ENCODE results near the gene DGKZ. TPM values are rescaled to one million over a fixed set of nuclear protein-coding genes. Genes with fewer than 3 reads are reported as not detected.

Gene DGKZ
- total RNA-seq, 1 donor from 2014 or later, result 50.6 TPM

- no peaks in the 10 kb centered on the region for H3K27me3 Mint-ChIP-seq (ENCODE audit: low read depth)
- TF ChIP-seq CTCF (IDR thresholded peaks at IDR 0.05; ENCODE audit: unreplicated experiment), result no peak
- no peaks in the 10 kb centered on the region for H3K4me1 Mint-ChIP-seq
- no peaks in the 10 kb centered on the region for H3K9me3 Mint-ChIP-seq
- peaks cover 27% of the 10 kb centered on the region for H3K36me3 Mint-ChIP-seq
- H3K4me3 Mint-ChIP-seq, result no peak overlapping the region
- H3K27ac Mint-ChIP-seq, result no peak overlapping the region
- no peak for DNase-seq (ENCODE audit: low spot score in 2 of 2, unreplicated experiment in 2 of 2)
Observed at GRCh38 chr11:46402957-46403902, 56.0 kb downstream of the DGKZ start.

- Mint-ChIP-seq H3K9me3 (no peaks in the 10 kb centered on the region), H3K27ac (no peak overlapping the region)
Observed at GRCh38 chr11:46404476-46405017, 57.3 kb downstream of the DGKZ start.

GRCh38 chr11:46407635-46408034 lies 60.4 kb downstream of the DGKZ start:
- no peaks in the 10 kb centered on the region for H3K27me3 Mint-ChIP-seq (ENCODE audit: low read depth)
- H3K4me3 Mint-ChIP-seq, result no peak overlapping the region
- no peak for TF ChIP-seq CTCF (IDR thresholded peaks at IDR 0.05; ENCODE audit: unreplicated experiment)
- no peak for DNase-seq (ENCODE audit: low spot score in 2 of 2, unreplicated experiment in 2 of 2)
- no peak overlapping the region for H3K27ac Mint-ChIP-seq
- H3K36me3 Mint-ChIP-seq, result peaks cover 27% of the 10 kb centered on the region
- H3K4me1 Mint-ChIP-seq, result no peaks in the 10 kb centered on the region
- no peaks in the 10 kb centered on the region for H3K9me3 Mint-ChIP-seq

More at GRCh38 chr11:46404476-46405017, 57.3 kb downstream of the DGKZ start:
- Mint-ChIP-seq H3K4me1 (no peaks in the 10 kb centered on the region), H3K4me3 (no peak overlapping the region), H3K27me3 (ENCODE audit: low read depth) (no peaks in the 10 kb centered on the region), H3K36me3 (peaks cover 27% of the 10 kb centered on the region)
- no peak for DNase-seq (ENCODE audit: low spot score in 2 of 2, unreplicated experiment in 2 of 2)
- no peak for TF ChIP-seq CTCF (IDR thresholded peaks at IDR 0.05; ENCODE audit: unreplicated experiment)

- H3K9me3 Mint-ChIP-seq, result no peaks in the 10 kb centered on the region
- no peak for DNase-seq (ENCODE audit: low spot score in 2 of 2, unreplicated experiment in 2 of 2)
- H3K4me1 Mint-ChIP-seq, result no peaks in the 10 kb centered on the region
- peaks cover 20% of the 10 kb centered on the region for H3K36me3 Mint-ChIP-seq
- TF ChIP-seq CTCF (IDR thresholded peaks at IDR 0.05; ENCODE audit: unreplicated experiment), result no peak
- no peak overlapping the region for H3K4me3 Mint-ChIP-seq
- H3K27ac Mint-ChIP-seq, result no peak overlapping the region
- no peaks in the 10 kb centered on the region for H3K27me3 Mint-ChIP-seq (ENCODE audit: low read depth)
Observed at GRCh38 chr11:46408407-46408986, 61.2 kb downstream of the DGKZ start.

- Mint-ChIP-seq H3K4me3 (no peak overlapping the region), H3K4me1 (no peaks in the 10 kb centered on the region), H3K27ac (no peak overlapping the region), H3K36me3 (peaks cover 26% of the 10 kb centered on the region), H3K9me3 (no peaks in the 10 kb centered on the region), H3K27me3 (ENCODE audit: low read depth) (no peaks in the 10 kb centered on the region)
- TF ChIP-seq CTCF (IDR thresholded peaks at IDR 0.05; ENCODE audit: unreplicated experiment), result no peak
- no peak for DNase-seq (ENCODE audit: low spot score in 2 of 2, unreplicated experiment in 2 of 2)
Observed at GRCh38 chr11:46410021-46410420, 62.8 kb downstream of the DGKZ start.
